GM10266 (cell line): ENCODE measurements around the gene OBI1.

Experiments used
- DNase-seq: peaks from one replicate; pipeline ENCODE4 v3.0.0; 2012; ENCODE audit errors: extremely low spot score
- TF ChIP-seq, protein P1 (sequence below): IDR thresholded peaks from 2 replicates; pipeline ENCODE4 v1.5.1; 2012; ENCODE audit warnings: mild to moderate bottlenecking, low read depth; ENCODE audit not compliant: control insufficient read depth, insufficient read depth; ENCODE audit errors: missing control alignments

The OBI1 gene

DNA sequence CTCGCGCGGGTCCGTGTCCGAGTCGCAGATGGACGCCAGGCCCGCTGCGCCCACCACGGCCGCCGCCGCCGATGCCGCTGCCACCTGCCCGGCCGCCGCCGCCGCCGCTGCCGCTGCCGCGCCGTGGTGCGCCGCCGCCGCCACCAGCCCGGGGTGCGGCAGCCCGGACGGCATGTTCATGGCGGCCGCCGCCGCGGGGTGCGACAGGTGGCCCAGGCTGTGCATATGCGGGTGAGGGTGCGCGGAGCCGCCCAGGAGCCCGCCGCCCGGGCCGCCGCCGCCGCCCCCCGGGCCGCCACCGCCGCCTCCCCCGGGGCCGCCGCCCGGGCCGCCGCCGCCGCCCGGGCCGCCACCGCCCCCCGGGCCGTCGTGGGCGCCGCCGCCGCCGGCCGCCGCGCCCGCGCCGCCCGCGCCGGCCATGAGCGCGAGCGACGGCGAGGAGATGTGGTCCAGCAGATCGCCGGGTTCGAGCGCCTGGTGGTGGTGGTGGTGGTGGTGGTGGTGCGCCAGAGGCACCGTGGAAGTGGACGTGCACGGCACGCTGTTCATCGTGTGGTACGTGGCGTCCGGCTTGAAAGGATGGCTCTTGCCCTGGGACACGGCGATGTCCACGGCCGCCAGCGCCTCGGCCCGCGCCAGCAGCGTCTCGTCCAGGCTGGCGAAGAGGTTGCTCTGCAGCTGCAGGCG is 56.9 kb downstream of the OBI1 start:
- TF ChIP-seq, protein P1, sequence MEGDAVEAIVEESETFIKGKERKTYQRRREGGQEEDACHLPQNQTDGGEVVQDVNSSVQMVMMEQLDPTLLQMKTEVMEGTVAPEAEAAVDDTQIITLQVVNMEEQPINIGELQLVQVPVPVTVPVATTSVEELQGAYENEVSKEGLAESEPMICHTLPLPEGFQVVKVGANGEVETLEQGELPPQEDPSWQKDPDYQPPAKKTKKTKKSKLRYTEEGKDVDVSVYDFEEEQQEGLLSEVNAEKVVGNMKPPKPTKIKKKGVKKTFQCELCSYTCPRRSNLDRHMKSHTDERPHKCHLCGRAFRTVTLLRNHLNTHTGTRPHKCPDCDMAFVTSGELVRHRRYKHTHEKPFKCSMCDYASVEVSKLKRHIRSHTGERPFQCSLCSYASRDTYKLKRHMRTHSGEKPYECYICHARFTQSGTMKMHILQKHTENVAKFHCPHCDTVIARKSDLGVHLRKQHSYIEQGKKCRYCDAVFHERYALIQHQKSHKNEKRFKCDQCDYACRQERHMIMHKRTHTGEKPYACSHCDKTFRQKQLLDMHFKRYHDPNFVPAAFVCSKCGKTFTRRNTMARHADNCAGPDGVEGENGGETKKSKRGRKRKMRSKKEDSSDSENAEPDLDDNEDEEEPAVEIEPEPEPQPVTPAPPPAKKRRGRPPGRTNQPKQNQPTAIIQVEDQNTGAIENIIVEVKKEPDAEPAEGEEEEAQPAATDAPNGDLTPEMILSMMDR, result no peak
- DNase-seq, result peak; percentile 41

DNA sequence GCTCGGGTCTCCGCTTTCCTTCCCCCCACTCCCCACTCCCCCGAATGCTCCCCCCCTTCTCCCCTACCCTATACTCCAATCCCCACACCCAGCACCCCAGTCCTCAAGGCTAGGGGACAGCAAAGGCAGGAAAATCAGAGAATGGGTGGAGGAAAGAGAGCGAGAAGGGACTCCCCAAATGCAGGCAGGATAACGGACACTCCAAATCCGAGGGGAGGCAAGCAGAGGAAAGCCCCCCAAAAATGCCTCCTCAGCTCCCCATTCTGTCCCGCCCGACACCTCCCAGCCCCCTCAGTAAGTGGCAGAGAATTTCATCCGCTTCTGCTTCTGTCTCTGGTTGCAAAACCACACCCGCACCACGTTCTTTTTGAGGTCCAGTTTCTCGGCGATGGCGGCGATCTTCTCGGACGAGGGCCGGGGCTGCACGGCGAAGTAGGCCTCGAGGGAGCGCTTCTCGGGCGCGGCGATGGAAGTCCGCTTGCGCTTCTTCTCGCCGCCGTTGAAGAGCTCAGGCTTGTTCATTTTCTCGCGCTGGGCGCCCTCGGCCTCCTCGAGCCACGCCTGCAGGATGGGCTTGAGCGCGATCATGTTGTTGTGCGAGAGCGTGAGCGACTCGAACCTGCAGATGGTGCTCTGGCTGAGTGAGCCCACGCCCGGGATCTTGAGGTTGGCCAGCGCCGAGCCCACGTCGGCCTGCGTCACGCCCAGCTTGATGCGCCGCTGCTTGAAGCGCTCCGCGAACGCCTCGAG is 57.7 kb downstream of the OBI1 start:
- TF ChIP-seq, protein P1, result no peak
- DNase-seq, result peak; percentile 52

DNA sequence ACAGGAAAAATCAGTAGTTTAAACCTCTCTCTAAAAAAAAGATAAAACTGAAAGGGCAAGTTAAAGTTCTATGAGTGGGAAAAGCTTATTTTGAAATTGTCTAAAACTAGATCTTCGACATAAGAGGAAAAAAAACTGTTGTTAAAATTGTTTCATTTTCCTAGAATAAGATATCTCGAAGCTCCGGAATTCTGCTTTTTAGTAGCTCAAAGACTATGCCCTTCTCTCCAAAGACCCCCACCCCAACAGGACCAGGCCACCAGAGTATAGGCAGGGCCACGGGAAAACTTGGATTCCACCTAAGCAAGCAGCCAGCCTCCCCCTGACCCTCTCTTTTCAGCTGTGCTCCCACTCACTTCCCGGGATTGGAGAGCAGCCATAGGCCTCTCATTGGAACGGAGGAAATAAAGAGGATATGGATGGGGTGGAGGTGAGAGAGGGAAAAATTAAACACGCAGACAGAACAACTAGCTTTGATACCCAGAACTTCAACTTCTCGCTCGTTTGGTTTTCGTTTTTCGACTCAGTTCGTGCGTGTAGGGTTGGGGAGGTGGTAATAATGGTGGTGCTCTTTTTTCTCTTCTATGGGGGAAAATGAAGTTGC is 58.6 kb downstream of the OBI1 start:
- TF ChIP-seq, protein P1, result no peak
- peak; percentile 20 for DNase-seq

DNA sequence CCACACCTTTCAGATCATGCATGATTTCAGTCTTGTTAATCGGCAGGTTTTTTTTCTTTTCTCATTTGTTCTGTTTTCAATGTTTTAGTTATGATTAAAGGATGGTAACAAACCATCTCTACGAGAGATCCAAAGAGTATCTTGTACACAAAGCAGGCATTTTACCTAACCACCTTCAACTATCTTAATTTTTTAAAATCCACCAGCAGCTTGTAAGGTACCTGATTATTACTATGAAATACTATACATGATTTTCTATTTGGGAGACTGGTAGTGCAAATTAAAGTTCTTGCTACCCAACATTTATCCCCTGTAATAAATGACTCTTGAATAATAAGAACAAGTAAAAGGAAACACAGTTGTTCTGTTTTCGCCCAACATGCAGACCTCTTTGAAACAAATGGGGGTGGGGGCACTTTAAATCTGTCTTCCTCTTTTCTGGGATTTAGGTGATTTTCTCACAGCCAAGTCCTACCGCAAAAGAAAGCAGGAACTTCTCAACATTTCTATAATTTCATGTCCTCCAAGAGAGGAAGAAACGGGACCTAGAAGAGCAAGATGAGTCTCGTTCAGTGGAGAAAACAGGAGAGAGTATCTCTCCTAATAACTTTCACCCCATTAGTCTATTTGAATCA is 59.2 kb downstream of the OBI1 start:
- TF ChIP-seq, protein P1, result no peak
- no peak for DNase-seq

DNA sequence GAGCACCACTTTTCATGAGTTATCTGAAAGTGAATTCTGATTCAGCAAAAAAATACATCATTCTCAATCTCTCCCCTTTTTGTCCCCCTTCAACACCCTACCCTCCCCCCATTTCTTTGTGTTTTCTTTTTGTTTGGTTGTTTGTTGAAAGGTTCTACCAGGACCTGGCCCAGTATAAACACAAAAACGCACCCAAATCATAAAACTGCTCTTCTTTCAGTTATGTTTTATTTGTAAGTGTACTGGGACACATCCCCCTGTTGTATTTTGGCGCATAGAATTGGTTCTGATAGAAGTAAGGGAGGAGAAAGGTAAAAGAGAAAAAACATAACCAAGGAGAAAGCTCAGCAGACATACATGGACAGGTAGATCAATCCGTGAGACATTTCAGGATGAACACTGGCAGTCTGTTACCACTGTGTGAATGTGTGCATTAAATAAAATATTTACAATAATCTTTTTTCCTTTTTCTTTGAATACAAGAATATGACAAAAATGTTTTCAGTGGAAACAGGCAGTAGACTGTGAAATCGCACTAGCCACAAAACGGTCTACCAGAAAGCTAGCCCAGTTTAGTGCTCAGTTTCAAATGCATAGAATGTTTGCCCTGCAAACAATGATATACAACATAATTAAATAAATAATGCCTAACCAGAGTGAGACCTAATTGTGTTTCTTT is 59.9 kb downstream of the OBI1 start:
- no peak for DNase-seq
- TF ChIP-seq, protein P1, result no peak

DNA sequence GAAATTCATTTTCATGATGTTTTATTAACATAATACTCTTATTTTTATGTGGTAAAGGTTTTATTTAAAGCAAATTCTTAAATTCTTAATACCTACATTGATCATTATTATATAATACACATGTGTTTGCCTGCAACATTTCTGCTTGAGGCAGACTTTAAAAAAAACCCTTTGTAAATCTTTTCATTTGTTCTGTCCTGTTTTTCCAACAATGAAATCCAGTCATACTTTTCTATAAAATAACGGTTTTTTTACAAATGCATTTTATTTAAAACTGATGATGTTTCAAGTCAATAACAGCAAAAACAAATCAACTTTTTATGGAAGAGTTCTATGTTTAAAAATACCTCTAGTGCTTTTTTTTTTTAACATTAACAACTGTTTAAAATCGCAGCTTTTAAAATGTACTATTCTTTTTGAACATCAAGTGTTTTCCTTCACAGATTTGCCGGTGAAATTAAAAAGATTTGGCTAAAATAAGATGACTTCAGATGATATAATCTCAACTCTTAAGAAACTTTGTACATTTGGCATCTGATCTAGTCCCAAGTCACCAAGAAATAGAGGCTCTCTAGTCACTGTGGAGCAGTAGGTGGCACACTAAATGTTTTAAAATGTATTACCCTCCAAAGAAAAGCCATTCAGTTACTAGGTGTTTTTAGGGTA is 60.7 kb downstream of the OBI1 start:
- TF ChIP-seq, protein P1, result no peak

More for the DNA sequence above, 60.7 kb downstream of the OBI1 start:
- peak; percentile 12 for DNase-seq
